OCI-M2 (cell line): ENCODE data around the gene SMARCD2.

Experiments
- DNase-seq: peaks from one replicate; lab custom pipeline; 2025; ENCODE audit not compliant: unreplicated experiment; lab: John Stamatoyannopoulos, UW

The SMARCD2 gene

DNA sequence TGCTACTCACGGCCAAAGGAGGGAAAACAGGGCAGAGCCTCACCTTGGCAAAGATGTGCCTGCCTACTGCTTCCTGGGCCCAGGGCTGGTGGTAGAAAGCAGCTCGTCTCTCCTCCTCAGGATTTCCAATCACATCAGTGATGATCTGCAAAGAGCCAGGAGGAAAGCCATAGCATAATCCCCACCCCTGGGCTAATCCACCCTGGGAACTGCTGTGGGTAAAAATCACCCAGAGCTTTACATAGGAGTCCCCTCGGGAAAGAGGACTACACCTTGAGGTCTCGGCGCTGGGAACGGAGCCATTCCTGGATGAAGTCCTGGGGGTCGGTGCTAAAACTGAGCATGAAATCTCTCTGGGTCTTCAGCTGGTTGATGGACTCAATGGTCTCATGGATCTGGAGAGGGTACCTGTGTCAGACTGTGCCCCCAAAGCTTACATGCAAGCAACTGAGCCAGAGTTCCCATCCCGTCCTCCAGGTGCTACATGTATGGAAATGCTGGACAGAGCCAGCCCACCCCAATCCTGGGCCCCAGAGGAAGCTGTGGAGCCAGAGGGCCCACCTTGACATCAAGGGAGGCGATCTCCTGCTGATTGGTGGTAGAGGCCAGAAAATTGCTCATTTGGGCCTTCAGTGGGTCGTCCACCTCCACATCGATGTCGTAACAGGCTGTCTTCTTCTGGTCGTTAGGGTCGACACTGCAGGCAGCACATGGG, 9.3 kb downstream of the SMARCD2 start:
- no peak for DNase-seq

DNA sequence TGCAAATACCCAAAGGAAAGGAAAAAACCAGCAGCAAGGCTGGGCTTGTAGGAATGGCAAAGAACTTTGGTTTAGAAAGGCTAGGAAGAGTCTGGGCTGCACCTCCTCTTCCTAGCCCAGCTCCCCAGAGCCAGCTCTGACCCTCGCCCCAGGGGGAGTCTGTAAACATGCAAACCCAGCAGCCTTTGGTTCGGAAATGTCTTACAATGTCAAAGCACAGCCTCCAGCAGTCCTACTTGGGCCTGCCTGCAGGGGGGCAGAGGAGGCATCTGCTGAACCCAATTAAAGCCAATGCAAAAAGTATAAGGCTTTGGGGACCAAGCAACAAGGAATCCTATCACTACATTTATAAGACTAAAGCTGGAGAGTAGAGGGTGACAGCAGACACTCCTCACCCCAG, 10.0 kb downstream of the SMARCD2 start:
- no peak for DNase-seq

DNA sequence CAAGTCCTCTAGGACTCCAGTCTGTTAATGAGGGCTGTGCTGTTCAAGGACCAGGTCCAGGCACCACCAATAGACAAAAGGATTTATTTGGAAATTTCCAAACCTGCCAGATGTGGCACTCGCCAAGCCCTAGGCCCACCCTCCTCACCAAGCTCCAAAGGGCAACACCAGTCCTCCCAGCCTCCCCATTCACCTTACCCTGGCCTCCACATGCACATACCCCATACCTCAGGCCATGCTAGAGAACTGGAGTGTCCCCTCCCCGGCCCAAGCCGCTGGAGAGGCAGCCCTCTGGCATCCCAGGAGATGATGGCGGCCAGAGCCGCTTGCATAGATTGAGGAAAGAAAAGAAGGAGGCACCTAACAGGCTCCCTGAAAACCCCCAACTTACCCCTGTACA, 10.5 kb downstream of the SMARCD2 start:
- DNase-seq: no peak

DNA sequence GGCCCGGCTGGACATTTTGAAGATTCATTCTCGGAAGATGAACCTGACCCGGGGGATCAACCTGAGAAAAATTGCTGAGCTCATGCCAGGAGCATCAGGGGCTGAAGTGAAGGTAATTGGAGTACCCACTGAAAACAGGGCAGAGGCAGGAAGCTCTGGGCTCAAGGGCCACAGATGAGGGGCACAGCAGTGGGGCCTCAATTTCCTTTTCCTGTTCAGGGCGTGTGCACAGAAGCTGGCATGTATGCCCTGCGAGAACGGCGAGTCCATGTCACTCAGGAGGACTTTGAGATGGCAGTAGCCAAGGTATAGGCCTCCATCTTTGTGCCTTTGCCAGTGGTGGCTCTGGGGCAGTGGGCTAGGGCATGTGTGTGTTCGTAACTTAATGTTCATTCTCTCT, 11.0 kb downstream of the SMARCD2 start:
- DNase-seq: no peak

DNA sequence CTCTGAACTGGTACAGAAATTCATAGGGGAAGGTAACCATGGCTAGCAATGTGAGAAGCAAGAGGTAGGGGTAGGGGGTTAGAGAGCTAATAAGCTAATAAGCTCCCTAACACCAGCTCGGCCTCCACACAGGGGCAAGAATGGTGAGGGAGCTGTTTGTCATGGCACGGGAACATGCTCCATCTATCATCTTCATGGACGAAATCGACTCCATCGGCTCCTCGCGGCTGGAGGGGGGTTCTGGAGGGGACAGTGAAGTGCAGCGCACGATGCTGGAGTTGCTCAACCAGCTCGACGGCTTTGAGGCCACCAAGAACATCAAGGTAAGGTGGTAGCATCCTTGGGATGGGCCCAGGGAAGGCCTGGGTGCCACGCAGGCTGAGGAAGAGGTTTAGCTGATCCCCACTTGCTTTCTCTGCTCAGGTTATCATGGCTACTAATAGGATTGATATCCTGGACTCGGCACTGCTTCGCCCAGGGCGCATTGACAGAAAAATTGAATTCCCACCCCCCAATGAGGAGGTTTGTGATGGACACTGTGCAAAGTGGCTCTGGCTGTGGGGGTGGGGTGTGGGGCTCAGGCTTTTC, 11.5 kb downstream of the SMARCD2 start:
- no peak for DNase-seq

DNA sequence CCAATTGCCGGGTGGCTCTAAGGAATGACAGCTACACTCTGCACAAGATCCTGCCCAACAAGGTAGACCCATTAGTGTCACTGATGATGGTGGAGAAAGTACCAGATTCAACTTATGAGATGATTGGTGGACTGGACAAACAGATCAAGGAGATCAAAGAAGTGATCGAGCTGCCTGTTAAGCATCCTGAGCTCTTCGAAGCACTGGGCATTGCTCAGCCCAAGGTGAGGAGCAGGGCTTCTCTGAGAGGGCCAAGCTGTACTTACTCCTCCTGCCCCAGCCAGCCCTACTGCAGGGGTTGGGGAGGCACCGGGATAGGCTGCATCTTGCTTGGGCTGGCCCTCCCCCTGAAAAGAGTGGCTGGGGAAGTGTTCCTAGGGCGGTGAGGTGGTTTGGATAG, 12.2 kb downstream of the SMARCD2 start:
- no peak for DNase-seq

DNA sequence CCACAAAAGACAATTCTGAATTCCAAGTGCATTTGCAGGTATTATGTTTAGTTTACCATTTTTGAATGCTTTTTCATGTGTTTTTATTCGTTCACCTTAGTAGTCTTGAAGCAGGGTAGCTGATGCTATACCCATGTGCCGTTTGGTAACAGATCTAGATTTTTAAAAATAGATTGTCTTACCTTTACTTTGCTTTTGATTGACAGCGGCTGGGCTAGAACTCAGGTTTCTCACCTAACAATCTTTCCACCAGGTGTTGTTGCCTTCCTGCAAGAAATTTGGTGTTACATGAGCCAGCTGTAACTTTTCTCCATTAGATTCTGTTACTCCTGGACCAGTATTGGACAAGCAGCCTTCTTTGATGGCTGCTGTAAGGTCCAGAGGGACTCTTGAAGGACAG, 13.5 kb downstream of the SMARCD2 start:
- DNase-seq: no peak

DNA sequence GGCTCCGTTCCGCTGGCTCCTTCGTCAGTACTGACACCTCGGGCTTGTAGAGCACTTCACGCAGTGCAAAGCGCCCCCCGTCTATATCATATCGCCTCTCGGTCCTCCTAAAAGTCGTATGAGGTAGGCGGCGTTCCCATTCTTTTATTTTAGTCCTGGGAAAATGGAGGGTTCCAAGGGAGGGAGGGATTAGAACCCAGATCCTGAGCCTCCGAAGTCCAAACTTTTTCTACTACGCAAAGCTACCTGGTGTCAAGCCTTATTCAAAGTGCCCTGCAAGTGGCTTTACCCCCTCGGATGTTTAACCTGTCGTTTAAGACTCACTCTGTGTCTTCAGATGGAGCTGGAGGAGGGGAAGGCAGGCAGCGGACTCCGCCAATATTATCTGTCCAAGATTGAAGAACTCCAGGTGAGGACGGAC, 14.7 kb downstream of the SMARCD2 start:
- DNase-seq: no peak

DNA sequence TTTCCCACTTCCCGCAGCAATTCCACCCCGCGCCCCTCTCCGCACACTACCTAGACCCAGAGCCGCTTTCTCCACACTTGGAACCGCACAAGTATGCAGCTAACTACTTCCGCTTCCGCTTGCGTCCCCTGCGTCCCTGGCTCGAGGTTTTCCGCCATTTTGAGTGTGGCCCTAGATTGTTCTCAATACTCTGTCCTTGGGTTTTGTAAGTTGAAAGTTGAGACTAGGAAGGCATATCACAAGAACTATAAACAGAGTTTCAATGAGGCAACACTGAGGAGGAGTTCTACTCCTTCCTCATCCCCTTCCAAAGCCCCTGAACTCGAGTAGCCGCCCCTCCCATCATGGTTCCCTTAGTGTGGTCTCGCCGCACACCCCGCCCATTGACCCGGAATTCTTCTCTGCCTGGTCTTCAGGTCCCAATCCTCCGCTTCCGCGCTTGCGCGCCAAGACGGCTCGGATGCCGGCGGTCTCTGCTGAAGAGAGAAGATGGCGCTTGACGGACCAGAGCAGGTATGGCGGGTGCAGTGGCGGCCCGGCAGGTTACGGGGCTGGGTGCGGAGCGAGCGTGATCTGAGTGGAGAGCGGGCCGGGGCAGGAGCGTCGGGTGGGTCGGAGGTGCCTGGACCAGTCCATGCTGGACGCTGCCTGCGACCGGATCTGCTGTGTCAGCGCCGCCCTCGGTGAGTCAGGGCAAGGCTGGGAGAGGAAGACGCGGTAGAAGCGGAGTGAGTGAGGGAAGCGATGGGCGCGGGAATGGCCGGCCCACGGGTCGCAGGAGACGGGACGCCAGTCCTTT, 15.3 kb downstream of the SMARCD2 start, which contains the start of the genes FTSJ3 and PSMC5:
Gene FTSJ3, minus strand, starts transcription at position 662 of the 799 bp plus-strand sequence. CDS start 761 bp downstream, outside the sequence.
Gene PSMC5, plus strand, starts transcription at position 430 of the 799 bp plus-strand sequence. Its CDS starts 60 bp downstream, at position 490.
- DNase-seq: peak; percentile 63

DNA sequence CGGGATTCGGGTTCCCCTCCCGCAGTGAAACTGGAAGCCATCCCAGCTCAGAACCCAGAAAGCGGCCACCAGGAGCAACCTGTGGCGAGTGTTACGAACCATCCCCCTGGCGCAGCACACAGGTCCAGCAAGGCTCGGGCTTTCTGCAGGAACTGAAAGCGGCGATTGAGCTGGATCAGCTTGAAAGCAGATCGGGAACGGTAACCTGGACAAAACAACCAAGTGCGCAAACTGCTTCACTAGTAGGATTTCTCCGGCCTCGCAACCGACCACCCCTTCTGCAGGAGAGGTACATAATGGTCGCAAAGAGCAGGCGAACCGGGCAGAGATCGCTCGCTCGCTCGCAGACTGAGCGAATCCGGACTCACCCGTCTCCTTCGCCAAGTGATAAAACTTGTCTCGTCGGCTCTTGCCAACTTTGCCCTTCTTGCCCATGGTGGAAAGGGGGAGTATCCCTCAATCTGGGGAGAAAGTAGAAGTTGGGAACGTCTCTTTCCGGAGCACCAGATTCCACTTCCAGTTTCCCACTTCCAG, 15.9 kb downstream of the SMARCD2 start:
- no peak for DNase-seq

DNA sequence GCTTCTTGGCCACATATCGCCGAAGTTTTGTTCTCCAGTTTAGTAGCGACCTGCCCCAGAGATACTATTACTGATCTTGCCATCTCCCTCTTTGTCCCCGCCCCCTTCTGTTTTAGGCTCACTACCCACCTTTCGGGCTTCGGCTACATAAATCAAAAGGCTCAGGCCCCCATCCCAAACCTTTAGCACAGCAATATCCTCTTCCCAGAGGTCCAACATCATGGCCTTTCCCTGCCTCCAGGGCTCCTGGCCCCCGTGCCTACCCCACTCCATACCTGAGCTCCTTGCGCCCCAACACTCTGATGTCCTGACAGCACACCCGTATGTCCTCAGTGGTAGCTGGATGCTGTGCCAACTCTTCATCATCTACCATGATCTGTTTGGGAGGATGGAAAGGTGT, 18.1 kb downstream of the SMARCD2 start:
- no peak for DNase-seq

DNA sequence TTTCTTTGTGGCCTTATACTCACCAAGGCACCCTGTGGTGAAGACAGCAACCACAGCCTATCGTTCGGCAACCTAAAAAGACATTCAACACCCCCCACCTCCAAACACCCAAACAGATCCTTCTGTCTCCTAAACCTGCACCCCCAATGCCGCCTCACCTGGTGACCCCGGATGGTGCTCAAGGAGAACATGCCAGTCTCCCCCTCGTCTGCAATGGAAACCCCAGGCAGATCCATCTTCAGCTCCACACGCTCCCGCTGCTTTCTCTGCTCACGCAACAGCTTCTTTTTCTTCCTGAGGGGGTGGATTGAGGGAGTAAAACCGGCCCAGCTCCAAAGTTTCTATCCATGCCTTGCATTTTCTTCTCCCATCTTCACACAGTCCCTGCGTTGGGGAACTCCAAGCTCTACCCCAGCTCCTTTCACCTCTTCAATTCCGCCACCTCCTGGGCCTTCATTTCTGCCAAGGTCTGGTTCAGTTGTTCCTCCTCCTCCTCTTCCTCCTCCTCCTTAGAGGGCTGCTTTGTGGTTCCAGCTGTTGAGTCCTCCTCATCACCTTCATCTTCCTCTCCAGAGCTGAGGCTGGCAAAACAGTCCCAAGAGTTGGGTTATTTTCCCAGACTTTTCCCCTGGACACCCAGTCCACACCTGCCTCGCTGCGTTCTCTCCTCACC, 18.7 kb downstream of the SMARCD2 start:
- DNase-seq: no peak

DNA sequence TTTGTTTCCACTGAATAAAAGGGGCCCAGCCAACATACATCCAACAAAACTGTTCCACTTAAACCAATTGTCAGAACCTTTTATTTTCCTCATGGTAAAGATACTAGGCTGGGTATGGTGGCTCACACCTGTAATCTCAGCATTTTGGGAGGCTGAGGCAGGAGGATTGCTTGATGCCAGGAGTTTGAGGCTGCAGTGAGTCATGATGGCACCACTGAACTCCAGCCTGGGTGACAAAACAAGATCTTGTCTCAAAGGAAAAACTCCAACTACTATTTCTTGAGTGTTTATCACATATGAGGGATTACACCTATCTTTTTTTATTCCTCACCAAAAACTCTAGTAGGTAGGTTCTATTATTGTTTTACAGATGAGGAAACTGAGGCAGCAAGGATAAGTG, 19.9 kb downstream of the SMARCD2 start:
- DNase-seq: no peak

DNA sequence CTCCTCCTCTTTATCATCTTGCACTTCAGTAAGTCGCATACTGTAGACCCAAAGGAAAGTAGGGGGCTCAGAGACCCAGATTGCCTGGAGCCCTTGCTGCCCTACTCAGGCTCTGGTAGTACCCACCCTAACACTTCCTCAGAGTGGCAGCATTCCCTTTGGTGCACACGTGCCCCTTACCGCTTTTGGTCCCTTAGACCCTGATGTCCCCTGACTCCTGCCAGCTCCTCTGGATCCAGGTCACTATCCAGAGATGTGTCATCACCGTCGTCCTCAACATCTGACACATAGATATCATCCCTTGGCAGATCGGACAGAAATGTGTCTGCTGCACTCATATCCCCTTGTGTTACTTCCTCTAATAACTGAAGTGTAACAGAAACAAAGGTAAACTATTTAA, 20.7 kb downstream of the SMARCD2 start:
- no peak for DNase-seq

DNA sequence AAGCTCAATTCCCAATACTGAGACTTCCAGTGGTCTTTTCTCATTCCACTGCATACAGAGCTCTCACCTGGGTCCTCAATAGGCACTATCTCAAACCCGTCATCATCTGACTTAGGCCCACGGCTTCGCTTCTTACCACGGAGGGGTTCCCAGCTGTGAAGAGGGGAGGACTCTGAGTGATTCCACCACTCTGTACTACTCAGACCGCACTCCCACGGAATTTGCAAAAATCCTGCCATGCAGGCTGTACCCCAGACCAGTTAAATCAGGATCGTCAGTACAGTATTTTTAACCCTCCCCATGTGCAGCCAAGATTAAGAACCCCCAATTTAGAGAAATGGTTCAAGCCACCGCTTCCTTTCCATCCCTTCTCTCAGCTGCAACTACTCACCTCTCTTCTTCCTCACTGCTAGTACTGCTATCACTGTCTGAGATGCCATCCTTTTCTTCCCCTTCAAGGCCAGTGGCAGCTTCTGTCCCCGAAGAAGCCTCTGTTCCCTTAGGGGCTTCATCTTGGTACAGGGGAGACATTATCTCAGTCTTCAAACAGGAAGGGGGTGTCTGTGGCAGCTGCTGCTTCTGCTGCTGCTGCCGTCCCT, 21.4 kb downstream of the SMARCD2 start:
- DNase-seq: no peak

DNA sequence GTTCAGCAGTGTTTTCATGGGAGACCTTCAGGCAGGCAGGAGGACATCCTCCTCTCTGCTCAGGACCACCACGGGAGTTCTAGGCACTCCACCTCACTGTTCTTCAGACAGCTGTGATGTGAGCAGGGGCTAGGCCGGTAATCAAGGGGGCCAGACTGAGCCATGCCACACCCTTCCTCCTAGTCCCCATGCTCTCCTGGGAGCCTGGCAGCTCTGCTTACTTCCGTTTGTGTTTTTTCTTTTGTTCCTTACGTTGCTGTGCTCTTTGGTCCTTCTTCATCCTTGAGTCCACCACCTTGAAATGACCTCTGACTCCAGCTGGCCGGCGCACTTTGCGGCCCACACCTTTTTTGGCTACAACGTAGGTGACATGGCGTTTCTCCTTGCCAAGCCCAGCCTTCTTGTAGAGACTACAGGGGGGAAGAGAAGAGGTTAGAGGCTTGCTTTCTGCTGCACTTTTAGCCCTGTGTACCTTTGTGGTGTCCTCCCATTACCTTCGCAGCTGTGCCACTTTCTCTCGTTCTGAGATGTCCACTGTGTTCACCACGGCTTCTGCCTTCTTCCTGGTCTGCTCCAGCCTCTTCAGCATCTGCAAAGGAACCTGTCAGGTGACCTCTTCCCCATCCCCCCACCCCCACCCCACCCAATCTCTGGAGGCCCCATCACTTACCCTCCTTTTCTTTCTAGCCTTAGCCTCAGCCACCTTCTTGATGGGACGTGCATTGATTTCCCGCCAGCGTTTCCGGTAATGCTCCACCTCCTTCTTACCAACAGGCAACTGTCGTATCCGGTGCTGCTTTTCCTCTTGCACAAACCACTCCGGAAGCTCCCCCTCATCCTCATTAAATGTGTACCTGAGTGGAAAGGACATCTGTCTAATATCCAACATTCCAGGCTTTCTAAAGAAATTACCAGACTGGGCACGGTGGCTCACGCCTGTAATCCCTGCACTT, 22.6 kb downstream of the SMARCD2 start:
- no peak for DNase-seq

DNA sequence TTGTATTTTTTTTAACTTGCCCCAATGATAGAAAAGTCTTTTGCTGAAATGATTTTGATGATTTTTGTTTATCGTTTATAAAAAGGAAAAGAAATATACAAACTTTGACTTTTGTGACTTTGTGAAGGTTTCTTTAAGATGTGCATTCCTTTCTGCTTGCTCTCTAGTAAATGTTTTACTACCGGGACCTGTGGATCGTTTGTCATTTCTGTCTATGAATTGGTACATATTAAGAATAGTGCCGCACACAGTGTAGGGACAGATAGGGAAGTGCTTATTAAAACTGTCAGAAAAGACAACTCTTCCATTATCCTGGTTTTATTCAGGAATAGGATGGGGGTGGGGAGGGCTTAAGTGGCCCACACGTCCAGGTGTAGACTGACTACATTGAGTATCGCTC, 23.4 kb downstream of the SMARCD2 start:
- DNase-seq: no peak

DNA sequence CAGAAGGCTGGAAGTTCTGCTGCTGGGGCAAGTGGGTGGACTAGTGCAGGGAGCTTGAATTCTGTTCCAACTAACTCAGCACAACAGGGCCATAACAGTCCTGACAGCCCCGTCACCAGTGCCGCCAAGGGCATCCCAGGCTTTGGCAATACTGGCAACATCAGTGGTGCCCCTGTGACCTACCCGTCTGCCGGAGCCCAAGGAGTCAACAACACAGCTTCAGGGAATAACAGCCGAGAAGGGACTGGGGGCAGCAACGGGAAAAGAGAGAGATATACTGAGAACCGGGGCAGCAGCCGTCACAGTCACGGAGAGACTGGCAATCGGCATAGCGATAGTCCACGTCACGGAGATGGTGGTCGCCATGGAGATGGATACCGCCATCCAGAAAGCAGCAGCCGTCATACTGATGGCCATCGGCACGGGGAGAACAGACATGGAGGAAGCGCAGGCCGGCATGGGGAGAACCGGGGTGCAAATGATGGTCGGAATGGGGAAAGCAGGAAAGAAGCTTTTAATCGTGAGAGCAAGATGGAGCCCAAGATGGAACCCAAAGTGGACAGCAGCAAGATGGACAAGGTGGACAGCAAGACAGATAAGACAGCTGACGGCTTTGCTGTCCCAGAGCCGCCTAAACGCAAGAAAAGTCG, 24.6 kb downstream of the SMARCD2 start:
- no peak for DNase-seq

DNA sequence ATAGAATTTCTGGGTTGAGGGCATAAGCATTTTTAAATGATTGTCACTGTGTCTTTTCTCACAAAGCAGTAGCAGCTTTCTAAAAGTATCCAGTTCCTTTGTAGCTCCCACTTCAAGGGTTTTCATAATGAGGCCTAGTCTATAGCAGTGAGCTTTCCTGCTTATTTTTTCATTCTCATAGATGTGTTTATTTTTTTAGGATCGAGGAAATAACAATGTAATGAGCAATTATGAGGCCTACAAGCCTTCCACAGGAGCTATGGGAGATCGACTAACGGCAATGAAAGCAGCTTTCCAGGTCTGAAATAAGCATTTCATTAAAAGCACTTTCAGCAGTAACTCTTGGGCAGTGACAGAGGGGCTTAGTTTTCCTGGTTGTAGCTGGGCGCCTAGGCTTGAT, 25.8 kb downstream of the SMARCD2 start:
- no peak for DNase-seq
